Erythroblast (primary cell): Measurements from ENCODE around the gene LARP4.

Source experiments
- GATA1 ChIP-seq: IDR thresholded peaks from 2 replicates; pipeline ENCODE4 v1.6.1; 2011; ENCODE audit warnings: low read depth, mild to moderate bottlenecking, control low read depth, low read length, moderate library complexity
- POLR2A ChIP-seq: IDR thresholded peaks from 2 replicates; pipeline ENCODE4 v1.6.1; 2011; ENCODE audit warnings: mild to moderate bottlenecking, low read length

DNA sequence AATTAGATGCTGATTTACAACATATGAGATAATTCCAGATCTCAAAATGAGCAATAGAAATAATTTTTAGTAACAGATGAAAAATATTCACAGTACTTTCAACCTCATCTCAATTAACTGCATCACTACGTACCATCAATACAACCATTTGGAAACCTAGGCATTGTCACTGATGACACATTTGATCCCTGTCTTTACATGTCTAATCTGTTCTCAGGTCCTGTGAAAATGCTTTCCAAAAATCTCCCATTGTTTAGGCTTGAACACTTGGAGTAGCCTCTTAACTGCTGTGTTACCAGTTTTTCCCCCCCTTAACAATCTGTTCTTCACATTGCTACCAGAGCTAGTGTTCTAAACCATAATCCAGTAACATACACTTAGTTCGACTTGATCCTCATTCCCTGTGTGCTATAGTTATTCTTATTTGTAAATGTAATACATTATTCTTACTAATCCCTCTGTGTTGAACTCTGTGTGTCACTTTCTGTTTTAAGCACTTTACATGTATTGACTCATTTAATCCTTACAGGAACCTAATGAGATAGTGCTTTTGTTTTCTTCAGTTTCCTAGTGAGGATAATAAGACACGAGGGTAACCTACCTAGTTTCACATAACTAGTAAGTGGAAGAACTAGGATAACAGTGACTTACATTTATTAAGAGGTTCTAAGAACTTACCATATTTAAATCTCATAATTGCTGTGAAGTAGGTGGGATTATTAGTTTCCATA lies 41.7 kb downstream of the LARP4 start:
- TF ChIP-seq POLR2A (no peak), GATA1 (no peak)
